Measurements from ENCODE around the gene CTSO. TPM values are rescaled to one million over a fixed set of nuclear protein-coding genes. Genes with fewer than 3 reads are reported as not detected.

Gene CTSO
- total RNA-seq, 2 donors from 2014 or later = 10.9 to 13.7 TPM

- no peak overlapping the region for H3K4me3 ChIP-seq
- no peaks in the 10 kb centered on the region for H3K9me3 ChIP-seq
- no peaks in the 10 kb centered on the region for H3K27me3 ChIP-seq
- DNase-seq = no peak
- no peaks in the 10 kb centered on the region for H3K4me1 ChIP-seq
- H3K36me3 ChIP-seq (replicated peaks in 1 of 2; ENCODE audit: insufficient read depth in 1 of 2, low read depth in 2 of 2) = no peaks in the 10 kb centered on the region
- WGBS, 2 donors = 47 to 63% methylated on average over 1 of the region's 1 CpG
- no peak overlapping the region for H3K27ac ChIP-seq
- no peak for ATAC-seq
- intact Hi-C loops (cut with DNase I) = no loop called here
- no peak for TF ChIP-seq POLR2A (IDR thresholded peaks at IDR 0.05)
- TF ChIP-seq CTCF (IDR thresholded peaks at IDR 0.05) = no peak
These were observed 20.7 kb upstream of the CTSO start for GRCh38 chr4:155974476-155974749.

GRCh38 chr4:155973639-155974475, 20.2 kb upstream of the CTSO start:
- ATAC-seq = no peak
- no peaks in the 10 kb centered on the region for H3K27me3 ChIP-seq
- no peak overlapping the region for H3K27ac ChIP-seq
- no peak overlapping the region for H3K4me3 ChIP-seq
- H3K36me3 ChIP-seq (replicated peaks in 1 of 2; ENCODE audit: insufficient read depth in 1 of 2, low read depth in 2 of 2) = no peaks in the 10 kb centered on the region
- WGBS, 2 donors = 47 to 52% methylated on average over 8 of the region's 8 CpGs
- H3K9me3 ChIP-seq = no peaks in the 10 kb centered on the region
- DNase-seq = no peak
- no peak for TF ChIP-seq POLR2A (IDR thresholded peaks at IDR 0.05)
- TF ChIP-seq CTCF (IDR thresholded peaks at IDR 0.05) = no peak
- H3K4me1 ChIP-seq = no peaks in the 10 kb centered on the region
- intact Hi-C loops (cut with DNase I) = no loop called here

GRCh38 chr4:155972098-155972497, 18.4 kb upstream of the CTSO start:
- H3K9me3 ChIP-seq = no peaks in the 10 kb centered on the region
- H3K36me3 ChIP-seq (replicated peaks in 1 of 2; ENCODE audit: insufficient read depth in 1 of 2, low read depth in 2 of 2) = no peaks in the 10 kb centered on the region
- intact Hi-C loops (cut with DNase I) = no loop called here
- ATAC-seq (no peak), DNase-seq (no peak)
- H3K4me3 ChIP-seq = no peak overlapping the region
- TF ChIP-seq POLR2A (IDR thresholded peaks at IDR 0.05) (no peak), CTCF (IDR thresholded peaks at IDR 0.05) (peak in 2 of 7 experiments; percentile 4 to 14)
- H3K27ac ChIP-seq = no peak overlapping the region
- H3K27me3 ChIP-seq = no peaks in the 10 kb centered on the region
- WGBS, 2 donors = 34 to 43% methylated on average over 4 of the region's 4 CpGs
- H3K4me1 ChIP-seq = no peaks in the 10 kb centered on the region

- intact Hi-C loops (cut with DNase I) = no loop called here
- no peak for DNase-seq
These were observed 13.2 kb upstream of the CTSO start for GRCh38 chr4:155966731-155967395.

More at GRCh38 chr4:155966731-155967395, 13.2 kb upstream of the CTSO start:
- H3K4me3 ChIP-seq = no peak overlapping the region
- H3K27me3 ChIP-seq = no peaks in the 10 kb centered on the region
- ATAC-seq = no peak
- no peaks in the 10 kb centered on the region for H3K36me3 ChIP-seq (replicated peaks in 1 of 2; ENCODE audit: insufficient read depth in 1 of 2, low read depth in 2 of 2)
- no peaks in the 10 kb centered on the region for H3K9me3 ChIP-seq
- no peaks in the 10 kb centered on the region for H3K4me1 ChIP-seq
- WGBS, 2 donors = 58 to 78% methylated on average over 3 of the region's 3 CpGs
- H3K27ac ChIP-seq = no peak overlapping the region
- TF ChIP-seq POLR2A (IDR thresholded peaks at IDR 0.05) (no peak), CTCF (IDR thresholded peaks at IDR 0.05) (no peak)
